ENCODE data around the gene YWHAQ.

DNA sequence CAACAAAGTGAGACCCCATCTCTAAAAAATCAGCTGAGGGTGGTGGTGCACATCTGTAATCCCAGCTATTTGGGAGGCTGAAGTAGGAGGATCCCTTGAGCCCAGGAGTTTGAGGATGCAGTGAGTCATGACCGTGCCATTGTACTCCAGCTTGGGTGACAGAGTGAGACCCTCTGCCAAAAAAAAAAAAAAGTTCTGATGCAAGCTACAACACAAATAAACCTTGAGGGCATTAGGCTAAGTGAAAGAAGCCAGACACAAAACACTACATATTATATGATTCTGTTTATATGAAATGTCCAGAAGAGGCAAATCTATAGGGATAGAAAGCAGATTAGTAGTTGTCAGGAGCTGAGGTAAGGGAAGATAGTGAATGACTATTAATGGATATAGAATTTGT, 13.0 kb downstream of the YWHAQ start:
- no peak for TF ChIP-seq POLR2A (IDR thresholded peaks at IDR 0.05)
- TF ChIP-seq, protein P1, sequence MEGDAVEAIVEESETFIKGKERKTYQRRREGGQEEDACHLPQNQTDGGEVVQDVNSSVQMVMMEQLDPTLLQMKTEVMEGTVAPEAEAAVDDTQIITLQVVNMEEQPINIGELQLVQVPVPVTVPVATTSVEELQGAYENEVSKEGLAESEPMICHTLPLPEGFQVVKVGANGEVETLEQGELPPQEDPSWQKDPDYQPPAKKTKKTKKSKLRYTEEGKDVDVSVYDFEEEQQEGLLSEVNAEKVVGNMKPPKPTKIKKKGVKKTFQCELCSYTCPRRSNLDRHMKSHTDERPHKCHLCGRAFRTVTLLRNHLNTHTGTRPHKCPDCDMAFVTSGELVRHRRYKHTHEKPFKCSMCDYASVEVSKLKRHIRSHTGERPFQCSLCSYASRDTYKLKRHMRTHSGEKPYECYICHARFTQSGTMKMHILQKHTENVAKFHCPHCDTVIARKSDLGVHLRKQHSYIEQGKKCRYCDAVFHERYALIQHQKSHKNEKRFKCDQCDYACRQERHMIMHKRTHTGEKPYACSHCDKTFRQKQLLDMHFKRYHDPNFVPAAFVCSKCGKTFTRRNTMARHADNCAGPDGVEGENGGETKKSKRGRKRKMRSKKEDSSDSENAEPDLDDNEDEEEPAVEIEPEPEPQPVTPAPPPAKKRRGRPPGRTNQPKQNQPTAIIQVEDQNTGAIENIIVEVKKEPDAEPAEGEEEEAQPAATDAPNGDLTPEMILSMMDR (IDR thresholded peaks at IDR 0.05) = no peak

Measured in vagina (tissue), 2 donors.